ENCODE results near the gene ZRANB3.

- no peak for TF ChIP-seq CTCF (IDR thresholded peaks at IDR 0.05)
- TF ChIP-seq POLR2AphosphoS5 (IDR thresholded peaks at IDR 0.05), result no peak
- TF ChIP-seq POLR2A (IDR thresholded peaks at IDR 0.05), result no peak
Measured at GRCh38 chr2:135230150-135230549, 300.9 kb downstream of the ZRANB3 start.

Data from suprapubic skin (tissue), 4 donors.